H9 (cell line): ENCODE measurements around the gene CLC. TPM values are rescaled to one million over a fixed set of nuclear protein-coding genes. Genes with fewer than 3 reads are reported as not detected.
"Not testable (repeated sequence)": the region's sequence is repeated elsewhere in the genome, so short reads cannot be mapped to it uniquely, and the experiment has no call there.

Experiments used
- DNase-seq: peaks from one replicate; pipeline ENCODE4 v3.0.0-alpha.2; 2017
- H2AFZ ChIP-seq: one replicate; pipeline ENCODE4 v1.6.1; 2013; ENCODE audit warnings: mild to moderate bottlenecking, low read length, control low read depth, moderate library complexity
- H2AK5ac ChIP-seq: 2 replicates; pipeline ENCODE4 v1.6.1; 2013; ENCODE audit warnings: low read length, control low read depth, mixed read lengths; ENCODE audit not compliant: insufficient read length
- H2BK120ac ChIP-seq: one replicate; pipeline ENCODE4 v1.6.1; 2013; ENCODE audit warnings: low read depth, mild to moderate bottlenecking, low read length, control low read depth, inconsistent platforms; ENCODE audit not compliant: poor library complexity, severe bottlenecking
- H2BK12ac ChIP-seq: 2 replicates; pipeline ENCODE4 v1.6.1; 2013; ENCODE audit warnings: low read length, control low read depth, mixed read lengths, low read depth; ENCODE audit not compliant: insufficient read length
- H2BK15ac ChIP-seq: 2 replicates; pipeline ENCODE4 v1.6.1; 2013; ENCODE audit warnings: low read depth, low read length, control low read depth
- H2BK20ac ChIP-seq: one replicate; pipeline ENCODE4 v1.6.1; 2013; ENCODE audit warnings: low read depth, mild to moderate bottlenecking, low read length, control low read depth, inconsistent platforms; ENCODE audit not compliant: poor library complexity, severe bottlenecking
- H2BK5ac ChIP-seq: 2 replicates; pipeline ENCODE4 v1.6.1; 2013; ENCODE audit warnings: low read length, control low read depth, mixed read lengths; ENCODE audit not compliant: insufficient read length
- H3K14ac ChIP-seq: 2 replicates; pipeline ENCODE4 v1.6.1; 2013; ENCODE audit warnings: low read length, control low read depth; ENCODE audit not compliant: insufficient read depth
- H3K18ac ChIP-seq: 2 replicates; pipeline ENCODE4 v1.6.1; 2013; ENCODE audit warnings: low read depth, mild to moderate bottlenecking, mixed read lengths, low read length, control low read depth; ENCODE audit not compliant: insufficient read length
- H3K23ac ChIP-seq: 2 replicates; pipeline ENCODE4 v1.6.1; 2013; ENCODE audit warnings: low read length, control low read depth, mixed read lengths, low read depth; ENCODE audit not compliant: insufficient read length
- H3K23me2 ChIP-seq: 2 replicates; pipeline ENCODE4 v1.6.1; 2013; ENCODE audit warnings: low read depth, mild to moderate bottlenecking, mixed read lengths, low read length, control low read depth; ENCODE audit not compliant: insufficient read length, poor library complexity, severe bottlenecking
- H3K27ac ChIP-seq: 2 replicates; pipeline ENCODE4 v1.5.1; 2013; ENCODE audit warnings: low read length, control low read depth, mixed read lengths, low read depth; ENCODE audit not compliant: insufficient read length
- H3K27me3 ChIP-seq: 2 replicates; pipeline ENCODE4 v1.6.1; 2013; ENCODE audit warnings: low read length, control low read depth, inconsistent platforms; ENCODE audit not compliant: insufficient read depth
- H3K4ac ChIP-seq: 2 replicates; pipeline ENCODE4 v1.6.1; 2013; ENCODE audit warnings: low read depth, mild to moderate bottlenecking, control low read depth, inconsistent platforms, low read length, moderate library complexity
- H3K4me1 ChIP-seq: 2 replicates; pipeline ENCODE4 v1.6.1; 2013; ENCODE audit warnings: low read length, control low read depth, inconsistent platforms; ENCODE audit not compliant: insufficient read depth
- H3K4me2 ChIP-seq: 2 replicates; pipeline ENCODE4 v1.6.1; 2013; ENCODE audit warnings: low read length, control low read depth, mixed read lengths; ENCODE audit not compliant: insufficient read length, insufficient read depth
- H3K56ac ChIP-seq: 2 replicates; pipeline ENCODE4 v1.6.1; 2013; ENCODE audit warnings: low read depth, mild to moderate bottlenecking, mixed read lengths, low read length, control low read depth; ENCODE audit not compliant: insufficient read length
- H3K79me1 ChIP-seq: 2 replicates; pipeline ENCODE4 v1.6.1; 2013; ENCODE audit warnings: low read depth, mild to moderate bottlenecking, moderate library complexity, low read length, control low read depth, inconsistent platforms; ENCODE audit not compliant: insufficient read depth, poor library complexity, severe bottlenecking
- H3K79me2 ChIP-seq: 2 replicates; pipeline ENCODE4 v1.6.1; 2013; ENCODE audit warnings: low read length, control low read depth, inconsistent platforms; ENCODE audit not compliant: insufficient read depth
- H3K9ac ChIP-seq: 2 replicates; pipeline ENCODE4 v1.6.1; 2013; ENCODE audit warnings: low read length, control low read depth, mixed read lengths; ENCODE audit not compliant: insufficient read length; ENCODE audit errors: extremely low read depth
- H3K9me3 ChIP-seq: one replicate; pipeline ENCODE4 v1.6.1; 2013; ENCODE audit warnings: low read depth, low read length, inconsistent platforms; ENCODE audit not compliant: control insufficient read depth
- H3T11ph ChIP-seq: one replicate; pipeline ENCODE4 v1.6.1; 2013; ENCODE audit warnings: mild to moderate bottlenecking, low read length, control low read depth, inconsistent platforms
- H4K20me1 ChIP-seq: one replicate; pipeline ENCODE4 v1.6.1; 2013; ENCODE audit not compliant: control insufficient read depth, insufficient read length, insufficient read depth
- H4K5ac ChIP-seq: 2 replicates; pipeline ENCODE4 v1.6.1; 2013; ENCODE audit warnings: low read depth, mild to moderate bottlenecking, mixed read lengths, low read length, control low read depth; ENCODE audit not compliant: insufficient read length
- H4K8ac ChIP-seq: replicated peaks from 2 replicates; pipeline ENCODE4 v1.6.1; 2013; ENCODE audit warnings: low read length, control low read depth, mixed read lengths, low read depth; ENCODE audit not compliant: insufficient read length
- H4K91ac ChIP-seq: 2 replicates; pipeline ENCODE4 v1.6.1; 2013; ENCODE audit warnings: low read depth, mild to moderate bottlenecking, moderate library complexity, mixed read lengths, low read length, control low read depth; ENCODE audit not compliant: insufficient read length
- H3K27ac Mint-ChIP-seq, 3 experiments: 2 replicates in 2 of 3; 3 replicates in 1 of 3; pipeline ENCODE4 v1.8.0; 2020 to 2021; ENCODE audit warnings: mixed read lengths in 3 of 3, mild to moderate bottlenecking in 1 of 3, moderate library complexity in 1 of 3
- H3K27me3 Mint-ChIP-seq: 2 replicates; pipeline ENCODE4 v1.8.0; 2021; ENCODE audit warnings: low read depth, mild to moderate bottlenecking, moderate library complexity, mixed read lengths
- H3K36me3 Mint-ChIP-seq, 3 experiments: 2 replicates in 2 of 3; 3 replicates in 1 of 3; pipeline ENCODE4 v1.8.0; 2020 to 2021; ENCODE audit warnings: low read depth in 3 of 3, mixed read lengths in 3 of 3; ENCODE audit not compliant: insufficient read depth in 1 of 3
- H3K4me1 Mint-ChIP-seq, 2 experiments: 2 replicates each; pipeline ENCODE4 v1.8.0; 2020; ENCODE audit warnings: mixed read lengths in 2 of 2
- H3K4me3 Mint-ChIP-seq, 2 experiments: 2 replicates in 1 of 2; 3 replicates in 1 of 2; pipeline ENCODE4 v1.8.0; 2020 to 2021; ENCODE audit warnings: mild to moderate bottlenecking in 2 of 2, mixed read lengths in 2 of 2, moderate library complexity in 1 of 2
- H3K9me3 Mint-ChIP-seq, 2 experiments: 2 replicates in 1 of 2; 3 replicates in 1 of 2; pipeline ENCODE4 v1.8.0; 2020; ENCODE audit warnings: mild to moderate bottlenecking in 2 of 2, mixed read lengths in 2 of 2, moderate library complexity in 1 of 2
- WGBS: extraction: QIAGEN DNeasy Blood & Tissue Kit; methylation state at CpG from one replicate; pipeline ENCODE4 v1.1.7; 2013; ENCODE audit warnings: missing lambda C conversion rate, low lambda C conversion rate, mixed read lengths; ENCODE audit not compliant: insufficient read length; ENCODE audit errors: extremely low coverage; 5-methylcytosine and 5-hydroxymethylcytosine counted together
- total RNA-seq: library from RNA; stranded (reverse); gene quantifications from 2 replicates; pipeline ENCODE4 v1.2.1, GENCODE V29; 2021
- TF ChIP-seq, protein P1 (sequence below): fragments of 200-600 bp; sonication (generic); conservative IDR thresholded peaks from 3 replicates; pipeline ENCODE4 v1.8.0; 2021; ENCODE audit warnings: antibody characterized with exemption, mild to moderate bottlenecking

CLC gene
- total RNA-seq, 1 experiment from 2014 or later, result 0.39 TPM

DNA sequence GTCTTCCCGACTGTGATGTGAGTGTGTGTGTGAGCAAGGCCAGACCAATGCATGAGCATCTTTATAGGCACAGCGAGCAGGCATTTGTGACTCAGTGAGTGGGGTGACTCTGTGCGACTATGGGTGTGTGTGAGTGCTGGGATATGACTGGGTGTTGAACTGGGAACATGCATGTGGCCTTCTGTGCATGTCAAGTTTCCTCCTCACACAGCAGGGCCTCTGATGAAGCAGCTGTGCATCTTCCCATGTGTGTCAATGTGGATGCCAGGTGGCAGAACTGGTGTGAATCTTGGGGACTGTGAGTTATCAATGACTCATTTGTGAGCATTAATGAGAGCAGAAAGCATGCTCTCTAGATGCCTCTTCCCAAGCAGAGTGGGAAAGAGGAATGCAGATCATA lies 45.7 kb downstream of the CLC start:
- Histone ChIP-seq H3K9me3 (no peaks in the 10 kb centered on the region), H3K23me2 (no peaks in the 10 kb centered on the region), H3K18ac (no peak overlapping the region), H2BK12ac (no peak overlapping the region), H2BK120ac (no peak overlapping the region), H3K4ac (no peak overlapping the region), H3K79me2 (no peaks in the 10 kb centered on the region), H2BK15ac (no peak overlapping the region), H3K27me3 (no peaks in the 10 kb centered on the region), H4K8ac (no peak overlapping the region), H3K4me1 (peaks cover 13% of the 10 kb centered on the region; the same call in 1 of the 2 replicates), H3K23ac (no peak overlapping the region), H2BK20ac (no peak overlapping the region), H4K5ac (no peak overlapping the region), H3K14ac (0 out of 2 replicates have a peak overlapping the region, but pooled peaks have one; percentile 9), H3K27ac (peak overlapping the region; percentile 6), H3K56ac (no peak overlapping the region), H4K91ac (peak overlapping the region; percentile 58), H2BK5ac (peak overlapping the region; percentile 49), H3T11ph (no peak overlapping the region), H2AFZ (no peak overlapping the region), H3K4me2 (no peak overlapping the region), H2AK5ac (no peak overlapping the region), H4K20me1 (no peaks in the 10 kb centered on the region), H3K79me1 (no peaks in the 10 kb centered on the region), H3K9ac (no peak overlapping the region)
- Mint-ChIP-seq H3K9me3 (peaks cover 0 to 3% of the 10 kb centered on the region in 2 experiments; a peak in 1 of 5 replicates), H3K4me1 (peaks cover 20 to 29% of the 10 kb centered on the region in 2 experiments), H3K4me3 (no peak overlapping the region), H3K36me3 (no peaks in the 10 kb centered on the region), H3K27ac (no peak overlapping the region), H3K27me3 (no peaks in the 10 kb centered on the region)
- WGBS, result no CpG with 5 or more reads among the region's 3 CpGs
- TF ChIP-seq, protein P1, sequence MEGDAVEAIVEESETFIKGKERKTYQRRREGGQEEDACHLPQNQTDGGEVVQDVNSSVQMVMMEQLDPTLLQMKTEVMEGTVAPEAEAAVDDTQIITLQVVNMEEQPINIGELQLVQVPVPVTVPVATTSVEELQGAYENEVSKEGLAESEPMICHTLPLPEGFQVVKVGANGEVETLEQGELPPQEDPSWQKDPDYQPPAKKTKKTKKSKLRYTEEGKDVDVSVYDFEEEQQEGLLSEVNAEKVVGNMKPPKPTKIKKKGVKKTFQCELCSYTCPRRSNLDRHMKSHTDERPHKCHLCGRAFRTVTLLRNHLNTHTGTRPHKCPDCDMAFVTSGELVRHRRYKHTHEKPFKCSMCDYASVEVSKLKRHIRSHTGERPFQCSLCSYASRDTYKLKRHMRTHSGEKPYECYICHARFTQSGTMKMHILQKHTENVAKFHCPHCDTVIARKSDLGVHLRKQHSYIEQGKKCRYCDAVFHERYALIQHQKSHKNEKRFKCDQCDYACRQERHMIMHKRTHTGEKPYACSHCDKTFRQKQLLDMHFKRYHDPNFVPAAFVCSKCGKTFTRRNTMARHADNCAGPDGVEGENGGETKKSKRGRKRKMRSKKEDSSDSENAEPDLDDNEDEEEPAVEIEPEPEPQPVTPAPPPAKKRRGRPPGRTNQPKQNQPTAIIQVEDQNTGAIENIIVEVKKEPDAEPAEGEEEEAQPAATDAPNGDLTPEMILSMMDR, result no peak
- DNase-seq, result no peak

DNA sequence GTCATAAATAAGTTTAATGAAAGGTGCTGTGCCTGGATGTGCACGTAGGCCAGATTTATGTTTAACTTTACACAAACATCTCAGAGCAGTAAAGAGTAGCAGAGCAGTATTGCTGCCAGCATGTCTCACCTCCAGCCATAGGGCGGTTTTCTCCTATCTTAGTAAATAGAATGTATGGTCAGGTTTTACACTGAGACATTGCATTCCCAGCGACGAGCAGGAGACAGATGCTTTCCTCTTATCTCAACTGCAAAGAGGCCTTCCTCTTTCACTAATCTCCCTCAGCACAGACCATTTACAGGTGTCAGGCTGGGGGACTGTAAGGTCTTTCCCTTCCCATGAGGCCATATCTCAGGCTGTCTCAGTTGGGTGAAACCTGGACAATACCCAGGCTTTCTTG lies 49.2 kb downstream of the CLC start:
- H3K27me3 Mint-ChIP-seq, result not testable (repeated sequence)

More for the DNA sequence above, 49.2 kb downstream of the CLC start:
- not testable (repeated sequence) for H3K9me3 ChIP-seq, H2BK12ac ChIP-seq, H2BK5ac ChIP-seq, H3K23ac ChIP-seq, H3K18ac ChIP-seq, H4K91ac ChIP-seq, H3K27ac ChIP-seq, H2BK20ac ChIP-seq, H3K79me1 ChIP-seq, H3K9me3 Mint-ChIP-seq, H2BK15ac ChIP-seq, H3K27ac Mint-ChIP-seq, H3K4me3 Mint-ChIP-seq, H3K79me2 ChIP-seq, H2AK5ac ChIP-seq, H3K4ac ChIP-seq, H2AFZ ChIP-seq, H3K27me3 ChIP-seq, H3T11ph ChIP-seq, H2BK120ac ChIP-seq, H3K9ac ChIP-seq, H4K5ac ChIP-seq, H3K14ac ChIP-seq, H3K36me3 Mint-ChIP-seq, H3K23me2 ChIP-seq, DNase-seq, H4K20me1 ChIP-seq, H3K4me2 ChIP-seq, H3K56ac ChIP-seq, H4K8ac ChIP-seq
- peaks cover 13% of the 10 kb centered on the region; the same call in 1 of the 2 replicates for H3K4me1 ChIP-seq
- H3K4me1 Mint-ChIP-seq, result peaks cover 16 to 23% of the 10 kb centered on the region in 2 experiments
- no CpG with 5 or more reads among the region's 4 CpGs for WGBS
